ENCODE measurements around the gene TSTD1. TPM values are rescaled to one million over a fixed set of nuclear protein-coding genes. Genes with fewer than 3 reads are reported as not detected.

The TSTD1 gene
- 74.5 to 107 TPM (median 100 TPM) in 3 replicates for total RNA-seq (2021)
- percentile 93 among the genes with signal in this experiment for Bru-seq, nascent RNA
- long read RNA-seq, experiment 1, transcript TSTD1-203 (3 exons, 457 nt) = minor isoform, 14 of 104 reads
- long read RNA-seq, experiment 1, transcript TSTD1-204 (4 exons, 593 nt) = major isoform, 68 of 104 reads
- long read RNA-seq, experiment 1, partial matches to known transcripts = 1 of 104 reads
- long read RNA-seq, experiment 1, other reads (novel, unspliced or antisense) = 17 of 104 reads
- long read RNA-seq, experiment 2, transcript TSTD1-203 (3 exons, 457 nt) = minor isoform, 27 of 136 reads
- long read RNA-seq, experiment 2, transcript TSTD1-204 (4 exons, 593 nt) = major isoform, 85 of 136 reads
- long read RNA-seq, experiment 2, transcript TSTD1-202 (4 exons, 574 nt) = minor isoform, 5 of 136 reads
- long read RNA-seq, experiment 2, transcript TSTD1-206 (3 exons, 477 nt) = minor isoform, 7 of 136 reads
- long read RNA-seq, experiment 2, partial matches to known transcripts = 0 of 136 reads
- long read RNA-seq, experiment 2, other reads (novel, unspliced or antisense) = 10 of 136 reads
- long read RNA-seq, experiment 3, partial matches to known transcripts = 0 of 8 reads
- long read RNA-seq, experiment 3, other reads (novel, unspliced or antisense) = 7 of 8 reads

- no peaks in the 10 kb centered on the region for H3K27me3 Mint-ChIP-seq (ENCODE audit: low read depth)
- peaks cover 36% of the 10 kb centered on the region for H3K4me1 Mint-ChIP-seq
- peaks cover 39% of the 10 kb centered on the region for H3K36me3 Mint-ChIP-seq
- POLR2A ChIA-PET = interaction anchor here (0.7 to 2.2 kb wide), 5 partner anchors 18 to 94 kb away, joined by 3 to 20 read pairs (median 5); partner anchors contain the start of genes DEDD and F11R
- ATAC-seq (peak; percentile 77), DNase-seq (ENCODE audit: low spot score) (peak; percentile 81)
- H3K9me3 Mint-ChIP-seq = no peaks in the 10 kb centered on the region
- peak within 1 kb of the TSS; percentile 92 for H3K27ac Mint-ChIP-seq
- CTCF ChIA-PET = interaction anchor here (0.6 to 5.9 kb wide), 21 partner anchors 9 to 261 kb away, joined by 3 to 47 read pairs (median 4); partner anchors contain the start of genes F11R, KLHDC9 and NECTIN4
- peak within 1 kb of the TSS; percentile 86 for H3K4me3 Mint-ChIP-seq
- peak; percentile 88 for TF ChIP-seq HMGXB4 (CRISPR knock-in tag; IDR thresholded peaks at IDR 0.05)
- no peak for TF ChIP-seq ATF6 (CRISPR knock-in tag; IDR thresholded peaks at IDR 0.05)
- TF ChIP-seq ZNF532 (CRISPR knock-in tag; IDR thresholded peaks at IDR 0.05; ENCODE audit: borderline replicate concordance) = no peak
- TF ChIP-seq ZBTB21 (CRISPR knock-in tag; IDR thresholded peaks at IDR 0.05; ENCODE audit: borderline replicate concordance) = peak; percentile 88
- TF ChIP-seq ZNF416 (CRISPR knock-in tag; IDR thresholded peaks at IDR 0.05) = peak; percentile 71
- no peak for TF ChIP-seq HMGA2 (CRISPR knock-in tag; IDR thresholded peaks at IDR 0.05)
- no peak for TF ChIP-seq ZNF317 (CRISPR knock-in tag; IDR thresholded peaks at IDR 0.05; ENCODE audit: borderline replicate concordance, low read depth)
- TF ChIP-seq E2F5 (CRISPR knock-in tag; IDR thresholded peaks at IDR 0.05) = no peak
- no peak for TF ChIP-seq ELF4 (CRISPR knock-in tag; IDR thresholded peaks at IDR 0.05; ENCODE audit: low read depth)
- TF ChIP-seq ATF3 (CRISPR knock-in tag; conservative IDR thresholded peaks at IDR 0.05) = no peak
- peak; percentile 55; the same call in 1 of the 2 replicates for TF ChIP-seq TEAD4 (CRISPR knock-in tag; IDR thresholded peaks at IDR 0.05)
- no peak for TF ChIP-seq ETV6 (CRISPR knock-in tag; IDR thresholded peaks at IDR 0.05)
- no peak; the same call in 1 of the 2 replicates for TF ChIP-seq ZBTB43 (CRISPR knock-in tag; IDR thresholded peaks at IDR 0.05)
- no peak for TF ChIP-seq JAZF1 (CRISPR knock-in tag; IDR thresholded peaks at IDR 0.05)
- TF ChIP-seq SP1 (CRISPR knock-in tag; conservative IDR thresholded peaks at IDR 0.05) = peak; percentile 82
- TF ChIP-seq TCF7 (CRISPR knock-in tag; IDR thresholded peaks at IDR 0.05; ENCODE audit: low read depth) = 0 out of 2 replicates have a peak, but pooled peaks have one; percentile 47
- TF ChIP-seq MLX (CRISPR knock-in tag; IDR thresholded peaks at IDR 0.05) = no peak
- TF ChIP-seq FOXP4 (CRISPR knock-in tag; IDR thresholded peaks at IDR 0.05) = peak; percentile 41; the same call in 1 of the 2 replicates
- no peak for TF ChIP-seq NFYB (CRISPR knock-in tag; conservative IDR thresholded peaks at IDR 0.05; ENCODE audit: low read depth)
- 0 out of 2 replicates have a peak, but pooled peaks have one; percentile 9 for TF ChIP-seq NFE2L1 (CRISPR knock-in tag; IDR thresholded peaks at IDR 0.05)
These were observed at the start of gene TSTD1 for GRCh38 chr1:161038523-161039153. Gene TSTD1 (minus strand): TSS chr1:161038964. CDS start chr1:161038889, 75 bp downstream.

Measured in WTC11 (cell line).